ENCODE data around the gene MRPL55.

MRPL55 gene
- long read RNA-seq, donor 1, transcript MRPL55-204 (4 exons, 661 nt) = major isoform, 13 of 46 reads
- long read RNA-seq, donor 1, transcript MRPL55-225 (2 exons, 848 nt) = minor isoform, 5 of 46 reads
- long read RNA-seq, donor 1, transcript MRPL55-203 (5 exons, 744 nt) = minor isoform, 9 of 46 reads
- long read RNA-seq, donor 1, transcript MRPL55-201 (5 exons, 632 nt) = minor isoform, 8 of 46 reads
- long read RNA-seq, donor 1, partial matches to known transcripts = 0 of 46 reads
- long read RNA-seq, donor 1, other reads (novel, unspliced or antisense) = 0 of 46 reads
- long read RNA-seq, donor 2, transcript MRPL55-201 (5 exons, 632 nt) = major isoform, 6 of 27 reads
- long read RNA-seq, donor 2, transcript MRPL55-209 (3 exons, 1,212 nt) = minor isoform, 5 of 27 reads
- long read RNA-seq, donor 2, transcript MRPL55-204 (4 exons, 661 nt) = minor isoform, 5 of 27 reads
- long read RNA-seq, donor 2, partial matches to known transcripts = 0 of 27 reads
- long read RNA-seq, donor 2, other reads (novel, unspliced or antisense) = 0 of 27 reads
- long read RNA-seq, donor 3, transcript MRPL55-225 (2 exons, 848 nt) = major isoform, 8 of 22 reads
- long read RNA-seq, donor 3, partial matches to known transcripts = 0 of 22 reads
- long read RNA-seq, donor 3, other reads (novel, unspliced or antisense) = 0 of 22 reads
- long read RNA-seq, donor 4, transcript MRPL55-203 (5 exons, 744 nt) = minor isoform, 6 of 202 reads
- long read RNA-seq, donor 4, transcript MRPL55-204 (4 exons, 661 nt) = major isoform, 11 of 202 reads
- long read RNA-seq, donor 4, partial matches to known transcripts = 154 of 202 reads
- long read RNA-seq, donor 4, other reads (novel, unspliced or antisense) = 18 of 202 reads
- long read RNA-seq, donor 5, transcript MRPL55-204 (4 exons, 661 nt) = major isoform, 13 of 32 reads
- long read RNA-seq, donor 5, transcript MRPL55-225 (2 exons, 848 nt) = minor isoform, 6 of 32 reads
- long read RNA-seq, donor 5, transcript MRPL55-201 (5 exons, 632 nt) = minor isoform, 7 of 32 reads
- long read RNA-seq, donor 5, partial matches to known transcripts = 0 of 32 reads
- long read RNA-seq, donor 5, other reads (novel, unspliced or antisense) = 0 of 32 reads
- long read RNA-seq, donor 6, transcript MRPL55-204 (4 exons, 661 nt) = major isoform, 6 of 29 reads
- long read RNA-seq, donor 6, transcript MRPL55-203 (5 exons, 744 nt) = major isoform, 6 of 29 reads
- long read RNA-seq, donor 6, transcript MRPL55-209 (3 exons, 1,212 nt) = major isoform, 6 of 29 reads
- long read RNA-seq, donor 6, partial matches to known transcripts = 0 of 29 reads
- long read RNA-seq, donor 6, other reads (novel, unspliced or antisense) = 0 of 29 reads
- long read RNA-seq, donor 7, transcript MRPL55-201 (5 exons, 632 nt) = minor isoform, 7 of 69 reads
- long read RNA-seq, donor 7, transcript MRPL55-203 (5 exons, 744 nt) = minor isoform, 10 of 69 reads
- long read RNA-seq, donor 7, transcript MRPL55-225 (2 exons, 848 nt) = minor isoform, 6 of 69 reads
- long read RNA-seq, donor 7, transcript MRPL55-204 (4 exons, 661 nt) = major isoform, 14 of 69 reads
- long read RNA-seq, donor 7, partial matches to known transcripts = 0 of 69 reads
- long read RNA-seq, donor 7, other reads (novel, unspliced or antisense) = 14 of 69 reads
- long read RNA-seq, donor 8, transcript MRPL55-225 (2 exons, 848 nt) = major isoform, 9 of 33 reads
- long read RNA-seq, donor 8, transcript MRPL55-203 (5 exons, 744 nt) = major isoform, 9 of 33 reads
- long read RNA-seq, donor 8, transcript MRPL55-204 (4 exons, 661 nt) = minor isoform, 7 of 33 reads
- long read RNA-seq, donor 8, partial matches to known transcripts = 0 of 33 reads
- long read RNA-seq, donor 8, other reads (novel, unspliced or antisense) = 0 of 33 reads

DNA sequence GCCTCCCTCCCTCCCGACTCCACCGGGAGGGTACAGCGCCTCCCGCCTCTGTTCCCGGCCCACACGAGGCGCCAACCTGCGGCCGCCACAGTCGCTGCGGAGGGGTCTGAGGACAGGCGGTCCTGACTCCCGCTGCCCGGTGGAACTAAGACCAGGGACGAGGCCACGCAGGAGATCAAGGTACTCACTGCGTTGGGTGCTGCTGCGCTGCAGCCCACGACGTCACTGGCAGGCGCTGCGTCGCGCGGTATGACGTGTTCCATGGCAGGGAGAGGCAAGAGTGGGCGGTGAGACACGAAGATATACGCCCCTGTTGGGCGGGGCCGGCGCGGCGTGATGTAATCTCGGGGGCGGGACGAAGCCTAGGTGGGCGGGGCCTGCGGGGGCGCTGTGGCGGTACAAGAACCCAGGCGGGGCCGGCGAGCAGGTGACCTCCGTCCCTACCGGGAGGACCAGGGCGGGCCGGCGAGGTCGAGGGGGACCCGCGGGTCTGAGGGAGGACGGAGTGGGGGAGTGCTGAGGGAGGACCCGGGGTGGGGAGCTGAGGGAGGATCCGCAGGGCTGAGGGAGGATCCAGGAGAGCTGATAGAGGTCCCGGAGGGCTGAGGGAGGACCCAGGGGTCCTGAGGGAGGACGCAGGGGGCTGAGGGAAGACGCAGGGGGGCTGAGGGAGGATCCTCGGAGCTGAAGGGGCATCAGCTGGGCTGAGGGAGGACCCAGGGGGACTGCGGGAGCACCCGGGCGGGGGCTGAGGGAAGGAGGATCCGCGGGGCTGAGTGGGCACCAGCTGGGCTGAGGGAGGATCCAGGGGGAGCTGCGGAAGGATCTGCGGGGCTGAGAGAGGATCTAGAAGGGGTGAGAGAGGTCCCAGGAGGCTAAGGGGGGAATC, at the start of gene MRPL55:
TSS of gene MRPL55 (minus strand) at position 227 of the 889 bp plus-strand sequence. CDS start 1,039 bp downstream, outside the sequence.
- DNase-seq = peak; percentile 84

DNA sequence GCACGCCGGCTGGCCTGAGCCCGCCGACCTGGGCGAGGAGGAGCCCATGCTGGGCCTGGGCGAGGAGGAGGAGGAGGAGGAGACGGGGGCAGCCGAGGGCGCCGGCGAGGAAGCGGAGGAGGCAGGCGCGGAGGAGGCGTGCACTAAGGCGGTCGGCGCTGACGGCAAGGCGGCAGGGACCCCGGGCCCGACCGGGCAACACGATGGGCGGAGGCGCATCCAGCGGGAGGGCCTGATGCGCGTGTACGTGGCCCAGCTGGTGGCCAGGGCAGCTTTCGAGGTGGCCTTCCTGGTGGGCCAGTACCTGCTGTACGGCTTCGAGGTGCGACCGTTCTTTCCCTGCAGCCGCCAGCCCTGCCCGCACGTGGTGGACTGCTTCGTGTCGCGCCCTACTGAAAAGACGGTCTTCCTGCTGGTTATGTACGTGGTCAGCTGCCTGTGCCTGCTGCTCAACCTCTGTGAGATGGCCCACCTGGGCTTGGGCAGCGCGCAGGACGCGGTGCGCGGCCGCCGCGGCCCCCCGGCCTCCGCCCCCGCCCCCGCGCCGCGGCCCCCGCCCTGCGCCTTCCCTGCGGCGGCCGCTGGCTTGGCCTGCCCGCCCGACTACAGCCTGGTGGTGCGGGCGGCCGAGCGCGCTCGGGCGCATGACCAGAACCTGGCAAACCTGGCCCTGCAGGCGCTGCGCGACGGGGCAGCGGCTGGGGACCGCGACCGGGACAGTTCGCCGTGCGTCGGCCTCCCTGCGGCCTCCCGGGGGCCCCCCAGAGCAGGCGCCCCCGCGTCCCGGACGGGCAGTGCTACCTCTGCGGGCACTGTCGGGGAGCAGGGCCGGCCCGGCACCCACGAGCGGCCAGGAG, 49.3 kb upstream of the MRPL55 start:
- DNase-seq = peak; percentile 70

DNA sequence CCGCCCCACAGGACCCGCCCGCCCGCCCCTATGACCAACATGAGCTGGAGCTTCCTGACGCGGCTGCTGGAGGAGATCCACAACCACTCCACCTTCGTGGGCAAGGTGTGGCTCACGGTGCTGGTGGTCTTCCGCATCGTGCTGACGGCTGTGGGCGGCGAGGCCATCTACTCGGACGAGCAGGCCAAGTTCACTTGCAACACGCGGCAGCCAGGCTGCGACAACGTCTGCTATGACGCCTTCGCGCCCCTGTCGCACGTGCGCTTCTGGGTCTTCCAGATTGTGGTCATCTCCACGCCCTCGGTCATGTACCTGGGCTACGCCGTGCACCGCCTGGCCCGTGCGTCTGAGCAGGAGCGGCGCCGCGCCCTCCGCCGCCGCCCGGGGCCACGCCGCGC, 48.6 kb upstream of the MRPL55 start:
- DNase-seq = no peak

DNA sequence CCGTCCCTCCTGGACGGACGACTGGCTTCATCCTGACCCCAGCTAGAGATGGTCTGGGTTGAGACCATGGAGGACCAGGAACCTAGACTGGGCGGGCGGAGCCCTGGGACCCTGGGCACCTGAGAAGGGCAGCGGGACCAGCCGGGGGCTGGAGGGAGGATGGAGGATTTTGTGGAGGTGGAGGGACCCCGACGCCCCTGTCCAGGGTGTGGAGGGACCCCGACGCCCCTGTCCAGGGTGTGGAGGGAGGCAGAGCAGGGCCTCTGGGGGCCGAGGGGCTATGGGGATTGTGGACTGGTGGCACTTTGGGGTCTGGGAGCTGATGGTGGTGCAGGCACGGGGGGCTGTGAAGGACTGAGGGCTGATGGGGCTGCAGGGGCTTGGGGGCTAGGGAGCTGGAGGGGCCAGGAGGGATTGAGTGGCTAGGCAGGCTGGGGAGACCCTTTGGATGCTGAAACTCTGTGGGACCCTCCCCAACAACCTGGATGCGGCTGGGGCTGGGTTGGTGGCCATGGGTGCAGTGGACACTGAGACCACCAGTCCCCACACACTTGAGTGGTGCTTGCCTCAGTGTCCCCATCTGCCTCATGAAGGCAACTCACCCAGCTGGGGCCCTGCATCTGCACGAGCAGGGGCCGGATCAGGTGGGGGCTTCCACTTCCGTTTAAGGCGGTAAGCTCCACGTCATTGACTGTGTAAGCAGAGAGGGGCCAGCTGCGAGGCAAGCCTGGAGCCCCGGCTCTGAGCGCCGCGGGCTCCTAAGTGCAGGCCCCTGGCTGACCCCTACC, 48.0 kb upstream of the MRPL55 start:
- DNase-seq = no peak

DNA sequence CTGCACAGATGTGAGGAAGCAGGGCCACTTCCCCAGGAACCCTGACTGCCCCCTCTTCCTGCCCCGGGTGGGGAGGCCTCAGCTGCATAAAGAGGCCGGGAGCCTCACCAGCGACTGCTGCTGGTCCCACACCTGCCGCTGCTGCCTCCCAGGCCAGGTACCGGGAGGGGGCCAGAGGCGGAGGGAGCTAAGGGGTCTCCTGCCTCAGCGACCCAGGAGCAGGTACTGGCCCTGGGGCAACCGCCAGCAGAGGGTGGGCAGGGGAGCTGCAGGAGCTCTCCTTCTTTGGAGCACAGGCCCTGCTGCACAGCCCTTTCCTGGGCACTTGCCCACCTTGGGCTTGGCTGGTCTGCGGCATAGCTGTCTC, 47.4 kb upstream of the MRPL55 start:
- DNase-seq = no peak

DNA sequence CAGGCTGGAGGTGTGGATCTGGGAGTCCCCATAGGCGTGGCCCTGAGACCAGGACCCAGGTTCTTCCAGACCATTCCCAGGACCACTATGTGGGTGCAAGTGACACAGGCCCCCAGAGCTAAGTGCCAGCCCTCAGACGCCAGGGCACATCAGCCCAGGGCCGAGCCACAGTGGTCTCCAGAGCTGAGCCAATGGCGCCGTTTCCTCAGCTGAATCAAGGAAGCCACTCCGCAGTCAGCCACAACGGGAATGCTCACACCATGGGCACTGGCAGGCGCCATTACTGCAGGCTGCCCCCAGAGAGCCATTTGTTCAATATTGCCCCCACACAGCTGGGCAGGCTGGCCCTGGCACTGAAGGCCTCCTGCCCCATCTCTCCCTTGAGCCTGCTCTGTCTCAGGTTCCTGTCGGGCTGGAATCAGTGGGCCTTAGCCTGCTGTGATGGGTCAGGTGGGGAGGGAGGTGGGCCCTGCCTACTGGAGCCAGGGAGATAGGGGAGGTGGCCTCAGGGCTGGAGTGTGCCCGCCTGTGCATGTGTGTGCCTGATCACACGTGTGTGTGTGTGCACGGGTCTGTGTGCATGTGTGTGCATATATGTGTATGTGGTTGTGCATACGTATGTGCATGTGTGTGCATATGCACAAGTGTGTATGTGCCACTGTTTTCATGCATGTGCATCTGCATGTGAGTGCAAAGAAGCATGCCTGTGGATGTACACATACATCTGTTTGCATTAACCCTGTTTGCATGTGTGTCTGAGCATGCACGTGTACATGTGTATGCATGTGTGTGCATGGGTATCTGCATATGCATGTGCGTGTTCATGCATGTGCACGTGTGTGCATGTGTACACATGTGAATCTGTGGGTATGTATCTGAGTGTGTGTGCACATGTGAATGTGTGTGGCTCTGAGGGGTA, 46.8 kb upstream of the MRPL55 start:
- no peak for DNase-seq

DNA sequence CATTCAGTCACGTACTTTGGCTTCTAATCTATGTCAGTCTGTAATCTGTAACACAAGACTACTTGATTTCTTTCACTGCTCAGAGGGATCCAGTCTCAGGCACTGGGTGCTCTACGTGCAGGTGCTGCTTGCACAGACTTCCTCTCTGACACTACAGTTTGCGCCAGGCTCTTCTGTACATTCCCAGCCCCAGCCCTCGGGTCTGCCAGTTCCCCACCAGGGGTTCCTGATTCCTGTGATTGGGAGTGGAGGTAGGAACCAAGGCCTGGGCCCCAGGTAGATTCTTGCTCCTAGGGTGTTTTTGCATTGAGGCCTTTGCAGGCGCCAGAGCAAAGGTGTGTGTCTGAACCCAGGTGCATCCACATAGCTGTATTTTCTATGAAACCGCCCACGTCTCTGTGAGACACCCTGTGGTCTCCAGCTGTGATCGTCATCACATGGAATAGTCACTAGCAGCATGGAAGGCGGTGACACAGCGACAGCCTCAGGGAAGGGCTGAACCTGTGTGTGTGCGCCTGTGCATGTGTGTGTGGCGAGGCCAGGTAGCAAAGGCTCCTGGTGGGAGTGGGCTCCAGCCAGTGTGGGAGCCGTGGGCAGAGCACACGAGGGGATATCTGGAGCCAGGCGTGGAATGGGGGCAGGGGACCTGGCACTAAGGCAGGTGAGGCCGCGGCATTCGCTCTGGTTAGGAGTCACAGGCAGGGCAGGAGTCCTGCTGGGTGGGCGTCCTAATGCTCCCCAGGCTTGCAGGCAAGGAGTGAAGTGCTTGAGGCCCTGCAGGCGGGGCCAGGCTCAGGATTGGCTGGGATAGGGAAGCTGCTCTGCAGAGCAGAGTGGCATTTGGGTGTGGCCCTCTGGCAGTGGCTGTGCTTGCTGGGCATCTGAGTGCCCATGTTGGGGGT, 45.8 kb upstream of the MRPL55 start:
- DNase-seq = no peak

DNA sequence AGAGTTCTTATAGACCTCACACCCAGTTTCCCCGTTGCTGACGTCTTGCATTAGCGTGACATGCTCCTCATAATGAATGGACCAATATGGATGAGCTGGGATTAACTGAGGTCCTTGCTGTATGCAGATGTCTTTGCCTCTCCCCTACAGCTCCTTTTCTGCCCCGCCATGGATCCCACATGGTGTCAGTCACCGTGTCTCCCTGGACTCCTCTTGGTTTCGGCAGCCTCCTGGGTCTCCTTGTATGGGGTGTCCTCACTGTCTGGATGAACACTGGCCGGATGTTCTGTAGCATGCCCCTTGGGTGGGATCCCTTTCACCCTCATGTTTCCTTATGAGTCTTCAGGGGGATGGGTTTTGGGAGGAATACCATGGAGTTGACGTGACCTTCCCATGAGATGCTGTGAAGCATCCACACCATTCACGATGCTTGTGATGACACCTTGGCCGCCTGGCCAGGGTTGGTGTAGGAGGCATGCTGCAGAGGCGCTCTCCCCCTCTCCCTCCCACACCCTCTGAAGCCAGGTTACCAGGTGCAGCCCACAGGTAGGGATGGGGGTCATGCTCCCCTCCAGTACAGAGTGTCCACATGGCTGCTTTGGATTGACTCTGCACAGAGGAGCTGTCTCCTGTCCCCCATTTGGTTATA, 45.0 kb upstream of the MRPL55 start:
- DNase-seq = no peak

DNA sequence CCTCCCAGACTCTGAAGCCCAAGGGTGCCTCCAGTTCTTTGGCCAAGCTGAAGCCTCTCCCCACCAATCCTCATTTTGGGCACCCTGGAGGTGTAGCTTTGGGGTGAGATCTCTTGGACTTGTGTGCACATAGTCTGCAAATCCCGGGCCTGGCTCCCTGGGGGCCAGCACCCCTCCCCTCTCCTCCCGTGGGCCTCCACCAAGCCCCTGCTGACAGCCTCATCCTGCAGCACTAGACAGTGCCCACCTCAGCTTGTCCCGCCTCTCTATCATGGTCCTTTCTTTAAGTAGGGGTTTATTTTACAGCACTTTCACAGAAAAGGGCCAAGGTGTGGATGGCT, 43.8 kb upstream of the MRPL55 start:
- no peak for DNase-seq

DNA sequence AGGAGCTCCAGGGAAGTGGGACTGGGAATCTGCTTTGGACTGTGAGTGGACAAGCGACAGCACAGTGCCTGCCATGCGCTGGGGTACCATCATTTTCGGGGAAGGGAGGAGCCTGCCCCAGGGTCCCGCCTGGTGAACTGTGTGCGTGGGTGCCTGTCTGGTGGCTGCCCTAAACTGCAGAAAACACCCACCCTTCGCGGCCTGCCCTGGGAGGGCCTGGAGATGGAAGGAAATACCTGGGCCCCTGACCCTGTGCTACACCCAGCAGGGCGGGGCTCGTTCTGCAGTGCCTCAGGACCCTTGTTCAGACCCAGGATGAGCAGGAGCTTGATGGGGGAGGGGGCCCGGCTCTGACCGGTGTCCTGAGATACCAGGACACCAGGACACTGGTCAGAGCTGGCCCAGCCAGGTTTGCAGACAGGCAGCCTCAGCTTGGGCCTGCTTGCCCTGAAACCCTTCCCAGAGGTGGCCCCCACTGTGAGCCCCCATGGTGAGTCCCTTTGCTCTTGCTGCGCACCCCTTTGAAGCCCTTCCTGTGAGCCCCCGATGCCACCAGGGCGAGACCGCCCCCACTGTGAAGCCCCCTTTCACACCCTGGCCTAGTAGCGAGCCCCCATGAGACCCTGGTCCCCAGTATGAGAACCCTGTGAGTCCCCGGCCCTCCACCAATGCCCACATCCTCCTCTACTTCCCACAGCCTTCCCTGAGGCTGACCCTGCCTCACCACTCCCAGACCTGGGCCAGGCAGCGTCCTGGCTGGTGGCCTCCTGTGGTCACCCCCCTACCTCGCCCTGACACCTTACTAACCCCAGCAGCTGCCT, 43.2 kb upstream of the MRPL55 start:
- DNase-seq = no peak

DNA sequence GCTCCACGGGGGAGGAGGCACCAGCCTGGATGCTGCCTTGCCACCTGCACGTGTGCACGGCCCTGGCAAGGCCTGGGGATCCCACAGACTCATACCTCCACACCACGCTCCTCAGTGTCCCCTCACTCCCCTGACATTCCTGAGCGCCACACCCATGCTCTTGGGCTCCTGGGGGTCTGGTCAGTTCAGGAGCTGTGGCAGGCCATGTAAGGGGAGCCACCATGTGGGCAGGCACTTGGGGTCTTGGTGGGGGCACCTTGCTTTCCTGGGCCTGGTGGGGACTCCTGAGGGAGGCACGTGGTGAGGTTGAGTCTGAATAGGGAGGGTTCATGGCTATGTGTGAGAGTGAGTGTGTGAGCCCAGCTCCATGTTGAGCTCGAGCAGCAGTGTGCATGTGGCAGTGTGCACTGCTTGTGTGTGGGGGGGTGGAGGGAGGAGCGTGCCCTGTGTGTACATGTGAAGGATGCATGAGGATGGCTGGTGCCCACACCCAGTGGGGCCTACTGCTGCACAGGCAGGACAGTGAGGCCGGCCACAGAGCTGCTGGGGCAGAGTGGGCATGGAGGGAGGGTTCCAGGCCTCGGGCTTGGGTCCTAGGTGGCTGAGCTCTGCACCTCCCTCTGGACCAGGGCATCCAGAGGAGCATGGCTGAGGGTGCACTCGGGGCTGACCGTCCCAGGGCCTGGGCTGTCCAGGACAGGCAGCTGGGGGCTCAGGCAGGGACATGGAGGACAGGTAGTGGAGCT, 42.3 kb upstream of the MRPL55 start:
- no peak for DNase-seq

DNA sequence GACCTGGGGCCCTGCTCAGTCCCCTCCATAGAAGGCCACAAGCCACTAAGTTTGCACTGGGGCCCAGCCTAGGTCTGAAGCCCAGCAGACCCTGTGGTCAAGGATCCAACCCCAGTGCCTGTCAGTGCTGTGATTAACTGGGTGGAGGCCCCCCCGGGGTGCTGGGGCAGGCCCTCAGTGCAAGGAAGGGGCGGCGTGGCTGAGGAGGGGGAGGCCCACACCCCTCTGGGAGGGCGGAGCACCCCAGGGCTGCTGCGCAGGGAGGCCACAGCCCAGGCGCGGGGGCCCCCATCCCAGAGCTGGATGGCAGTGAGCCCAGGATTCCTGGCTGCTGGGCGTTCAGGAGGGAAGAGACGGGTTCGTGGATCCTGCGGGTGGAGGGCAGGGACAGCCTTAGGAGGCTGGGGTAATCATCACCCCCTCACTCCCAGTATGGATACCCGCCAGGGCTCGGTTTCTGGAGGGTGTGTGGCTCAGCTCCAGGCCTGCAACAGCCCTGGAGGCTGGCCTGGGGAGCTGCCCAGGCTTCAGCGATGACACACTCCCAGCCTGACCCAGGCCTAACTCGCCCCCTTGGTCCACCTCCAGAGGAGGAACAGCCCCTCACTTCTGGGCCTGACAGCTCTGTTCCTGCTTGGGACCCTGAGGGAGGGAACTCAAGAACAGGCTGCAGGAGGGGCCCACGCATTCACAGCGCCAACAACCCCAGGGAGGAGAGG, 41.5 kb upstream of the MRPL55 start:
- no peak for DNase-seq

DNA sequence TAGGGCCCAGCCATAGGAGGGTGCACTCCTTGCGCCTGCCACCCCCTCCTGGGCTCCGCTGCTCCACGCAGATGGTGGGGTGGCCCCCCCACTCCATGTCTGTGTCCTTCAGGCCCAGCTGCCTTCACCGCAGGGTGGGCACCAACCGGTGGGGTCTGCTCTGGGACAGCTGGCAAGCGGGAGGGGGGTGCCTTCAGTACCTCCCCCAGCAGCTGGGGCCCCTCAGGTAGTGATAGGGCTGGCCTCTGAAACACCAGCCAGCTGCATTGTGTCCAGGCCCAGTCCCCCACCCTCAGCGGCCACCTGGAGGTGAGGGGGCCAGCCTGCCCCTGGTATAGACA, 41.0 kb upstream of the MRPL55 start:
- no peak for DNase-seq

Measured in right kidney (tissue), 9 donors.